Measurements from ENCODE around the gene SIN3A. TPM values are rescaled to one million over a fixed set of nuclear protein-coding genes. Genes with fewer than 3 reads are reported as not detected.
A peak's percentile ranks its signal among the peaks of the same experiment; 100 is the strongest.
"Not testable (repeated sequence)": the region's sequence is repeated elsewhere in the genome, so short reads cannot be mapped to it uniquely, and the experiment has no call there.

SIN3A gene
- total RNA-seq, 4 donors from 2014 or later = 51.4 to 146 (median 84.2) TPM

DNA sequence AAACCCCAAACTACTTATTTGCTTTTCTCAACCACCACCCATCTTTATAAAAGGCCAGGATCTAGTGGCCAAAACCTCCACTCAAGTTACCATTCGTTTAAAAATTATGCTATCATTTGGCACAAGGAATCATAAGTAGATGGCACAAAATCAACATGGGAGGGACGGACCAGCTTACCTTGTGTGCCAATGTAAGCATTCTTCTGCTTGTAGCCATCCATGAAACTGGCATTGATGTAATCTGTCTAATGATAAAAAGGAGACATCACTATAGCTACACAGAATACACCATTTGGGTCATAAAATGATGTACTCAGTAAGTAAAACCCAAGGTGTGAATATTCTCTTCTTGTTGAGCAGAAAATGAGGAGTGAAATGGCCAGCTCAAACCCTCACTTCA is 28.2 kb upstream of the SIN3A start:
- H3K4me3 ChIP-seq (replicated peaks in 1 of 3) = no peak overlapping the region
- 55 to 69% methylated on average over 2 of the region's 2 CpGs for WGBS, 2 donors
- H3K36me3 ChIP-seq = peaks cover 11 to 18% of the 10 kb centered on the region in 2 donors
- no peaks in the 10 kb centered on the region for H3K9me3 ChIP-seq
- intact Hi-C loops (cut with DNase I) = no loop called here
- no peaks in the 10 kb centered on the region for H3K27me3 ChIP-seq
- TF ChIP-seq, protein P1, sequence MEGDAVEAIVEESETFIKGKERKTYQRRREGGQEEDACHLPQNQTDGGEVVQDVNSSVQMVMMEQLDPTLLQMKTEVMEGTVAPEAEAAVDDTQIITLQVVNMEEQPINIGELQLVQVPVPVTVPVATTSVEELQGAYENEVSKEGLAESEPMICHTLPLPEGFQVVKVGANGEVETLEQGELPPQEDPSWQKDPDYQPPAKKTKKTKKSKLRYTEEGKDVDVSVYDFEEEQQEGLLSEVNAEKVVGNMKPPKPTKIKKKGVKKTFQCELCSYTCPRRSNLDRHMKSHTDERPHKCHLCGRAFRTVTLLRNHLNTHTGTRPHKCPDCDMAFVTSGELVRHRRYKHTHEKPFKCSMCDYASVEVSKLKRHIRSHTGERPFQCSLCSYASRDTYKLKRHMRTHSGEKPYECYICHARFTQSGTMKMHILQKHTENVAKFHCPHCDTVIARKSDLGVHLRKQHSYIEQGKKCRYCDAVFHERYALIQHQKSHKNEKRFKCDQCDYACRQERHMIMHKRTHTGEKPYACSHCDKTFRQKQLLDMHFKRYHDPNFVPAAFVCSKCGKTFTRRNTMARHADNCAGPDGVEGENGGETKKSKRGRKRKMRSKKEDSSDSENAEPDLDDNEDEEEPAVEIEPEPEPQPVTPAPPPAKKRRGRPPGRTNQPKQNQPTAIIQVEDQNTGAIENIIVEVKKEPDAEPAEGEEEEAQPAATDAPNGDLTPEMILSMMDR (IDR thresholded peaks at IDR 0.05) = no peak
- no peak for TF ChIP-seq POLR2A (IDR thresholded peaks at IDR 0.05)
- peaks cover 0 to 8% of the 10 kb centered on the region in 2 donors for H3K4me1 ChIP-seq
- DNase-seq = no peak
- no peak overlapping the region for H3K27ac ChIP-seq

DNA sequence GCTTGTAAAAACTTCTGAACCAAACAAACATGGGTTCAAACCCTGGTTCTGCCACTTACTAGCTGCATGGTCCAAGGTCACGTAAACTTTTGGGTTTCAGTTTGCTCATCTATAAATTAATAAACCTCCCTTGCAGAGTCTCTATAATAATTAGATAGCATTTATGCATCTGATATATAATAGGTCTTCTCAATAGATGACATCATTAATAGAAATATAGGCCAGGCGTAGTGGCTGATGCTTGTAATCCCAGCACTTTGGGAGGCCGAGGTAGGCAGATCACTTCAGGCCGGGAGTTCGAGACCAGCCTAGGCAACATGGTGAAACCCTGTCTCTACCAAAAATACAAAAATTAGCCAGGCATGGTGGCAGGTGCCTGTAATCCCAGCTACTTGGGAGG is 25.6 kb upstream of the SIN3A start:
- 95 to 99% methylated on average over 5 of the region's 5 CpGs for WGBS, 2 donors
- H3K9me3 ChIP-seq; H3K4me1 ChIP-seq; H3K4me3 ChIP-seq (replicated peaks in 1 of 3); H3K27me3 ChIP-seq; intact Hi-C loops (cut with DNase I); DNase-seq; H3K27ac ChIP-seq: not testable (repeated sequence)
- H3K36me3 ChIP-seq = peaks cover 31% of the 10 kb centered on the region in 2 donors

DNA sequence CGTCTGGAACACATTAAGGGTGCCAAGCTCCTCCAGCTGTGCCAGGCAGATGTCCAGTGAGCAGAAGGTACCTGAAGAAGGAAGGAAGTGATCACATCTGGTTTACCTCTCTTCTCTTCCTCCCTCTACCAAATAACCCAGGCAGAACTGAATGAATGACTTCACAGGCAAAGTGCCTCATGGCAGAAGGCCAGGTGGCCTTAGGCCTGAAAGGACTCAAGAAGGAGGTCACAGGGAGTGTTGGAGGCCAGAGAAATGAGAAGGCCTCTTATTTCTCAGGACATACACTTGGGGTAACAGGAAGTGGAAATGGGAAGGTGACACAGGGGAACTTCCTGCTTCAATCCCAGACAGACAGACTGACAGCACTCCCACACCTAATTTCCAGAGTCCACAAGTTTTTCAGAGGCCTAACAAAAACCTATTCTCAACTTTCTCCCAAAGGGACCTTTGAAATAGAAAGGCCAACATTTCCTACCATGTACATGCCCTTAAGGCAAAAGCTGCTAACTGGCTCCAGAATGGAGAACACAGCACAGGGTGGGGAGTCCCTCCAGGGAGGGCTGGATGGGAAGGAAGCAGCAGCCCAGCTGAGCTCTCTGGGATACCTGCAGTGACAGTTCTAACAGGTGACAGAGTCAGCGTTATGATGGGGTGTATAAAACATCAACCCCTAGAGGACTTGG is 17.6 kb upstream of the SIN3A start:
- 58 to 74% methylated on average over 2 of the region's 2 CpGs for WGBS, 2 donors
- Histone ChIP-seq H3K27me3 (no peaks in the 10 kb centered on the region), H3K9me3 (no peaks in the 10 kb centered on the region), H3K4me1 (peaks cover 3 to 16% of the 10 kb centered on the region in 2 donors), H3K27ac (no peak overlapping the region), H3K36me3 (peaks cover 45 to 60% of the 10 kb centered on the region in 2 donors), H3K4me3 (replicated peaks in 1 of 3) (no peak overlapping the region)
- TF ChIP-seq, protein P1 (IDR thresholded peaks at IDR 0.05) = no peak
- TF ChIP-seq POLR2A (IDR thresholded peaks at IDR 0.05) = no peak
- DNase-seq = peak; percentile 62 to 77
- intact Hi-C loops (cut with DNase I) = no loop called here

DNA sequence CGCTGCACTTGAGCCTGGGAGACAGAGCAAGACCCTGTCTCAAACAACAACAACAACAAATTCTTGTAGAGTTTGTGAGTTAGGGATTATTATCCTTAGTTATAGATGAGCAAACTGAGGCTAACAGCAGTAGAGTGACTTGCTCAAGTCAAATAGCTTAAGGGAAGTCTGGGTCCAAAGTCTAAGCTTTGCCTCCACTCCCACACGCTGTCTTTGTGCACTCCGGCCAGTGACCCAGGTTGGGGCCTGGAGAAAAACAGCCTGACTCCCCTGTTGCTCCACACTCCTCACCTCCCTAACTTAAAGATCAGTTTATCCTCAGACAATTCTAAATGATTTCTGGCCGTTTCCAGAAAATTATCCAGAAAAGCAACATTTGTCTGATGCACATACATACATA is 9.2 kb upstream of the SIN3A start:
- 92 to 95% methylated on average over 4 of the region's 4 CpGs for WGBS, 2 donors
- DNase-seq = no peak
- TF ChIP-seq, protein P1 (IDR thresholded peaks at IDR 0.05) = no peak
- TF ChIP-seq POLR2A (IDR thresholded peaks at IDR 0.05) = no peak
- intact Hi-C loops (cut with DNase I) = no loop called here
- Histone ChIP-seq H3K4me3 (replicated peaks in 1 of 3) (no peak overlapping the region), H3K27ac (no peak overlapping the region), H3K4me1 (peaks cover 0 to 17% of the 10 kb centered on the region in 2 donors), H3K36me3 (no peaks in the 10 kb centered on the region), H3K9me3 (no peaks in the 10 kb centered on the region), H3K27me3 (no peaks in the 10 kb centered on the region)

DNA sequence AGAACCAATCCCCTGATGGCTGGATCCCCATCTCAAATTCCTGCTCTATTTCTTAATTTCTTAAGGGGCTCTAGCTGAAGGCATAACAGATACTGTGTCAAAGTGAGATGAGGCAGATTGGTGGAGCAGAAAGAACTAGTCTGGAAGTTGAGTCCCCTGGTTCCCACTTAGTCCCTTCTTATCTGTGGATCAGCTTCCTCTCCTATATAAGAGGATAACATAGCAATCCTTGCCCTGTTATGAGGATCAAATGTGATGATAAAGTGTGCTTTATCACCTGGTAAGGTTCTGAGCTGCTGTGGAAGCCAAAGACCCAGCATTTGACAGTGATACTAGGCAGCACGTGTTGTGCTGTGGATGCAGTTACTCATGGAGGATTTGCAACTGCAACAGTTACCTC is 8.1 kb upstream of the SIN3A start:
- Histone ChIP-seq H3K9me3 (no peaks in the 10 kb centered on the region), H3K36me3 (no peaks in the 10 kb centered on the region), H3K27ac (no peak overlapping the region), H3K27me3 (no peaks in the 10 kb centered on the region), H3K4me1 (peaks cover 0 to 13% of the 10 kb centered on the region in 2 donors), H3K4me3 (replicated peaks in 1 of 3) (no peak overlapping the region)
- DNase-seq = no peak
- 80 to 100% methylated on average over 1 of the region's 1 CpG for WGBS, 2 donors
- TF ChIP-seq POLR2A (IDR thresholded peaks at IDR 0.05) = no peak
- TF ChIP-seq, protein P1 (IDR thresholded peaks at IDR 0.05) = no peak
- intact Hi-C loops (cut with DNase I) = loop anchor here (5.0 kb wide), 1 partner anchor 188 kb away; the partner anchor contains the start of gene SNX33
